Small intestine (tissue), 7 donors: Measurements from ENCODE around the gene KCNJ11. TPM values are rescaled to one million over a fixed set of nuclear protein-coding genes. Genes with fewer than 3 reads are reported as not detected.

Experiments used
- DNase-seq, 2 donors: peaks; one replicate each; pipeline versions ENCODE4 v3.0.0 to v3.0.0-alpha.2; 2013
- FAIRE-seq: peaks from 2 replicates; lab custom pipeline; 2012; peaks lifted over from hg19 to GRCh38; lab: Jason Lieb, UNC
- H3K27ac ChIP-seq, 3 donors: one replicate each; pipeline ENCODE4 v1.5.1; 2013; ENCODE audit warnings: low read length in 2 of 3, mild to moderate bottlenecking in 2 of 3, control low read depth in 1 of 3, inconsistent platforms in 1 of 3, low read depth in 1 of 3, moderate library complexity in 1 of 3
- H3K27me3 ChIP-seq, 3 donors: one replicate each; pipeline ENCODE4 v1.6.1; 2013; ENCODE audit warnings: low read length in 3 of 3, inconsistent platforms in 1 of 3; ENCODE audit not compliant: control insufficient read depth in 3 of 3, insufficient read depth in 3 of 3
- H3K36me3 ChIP-seq, 3 donors: one replicate each; pipeline ENCODE4 v1.6.1; 2013; ENCODE audit warnings: low read length in 3 of 3, inconsistent platforms in 1 of 3, low read depth in 1 of 3, mild to moderate bottlenecking in 1 of 3, moderate library complexity in 1 of 3; ENCODE audit not compliant: control insufficient read depth in 3 of 3, insufficient read depth in 2 of 3
- H3K4me1 ChIP-seq, 3 donors: one replicate each; pipeline ENCODE4 v1.6.1; 2013; ENCODE audit warnings: low read length in 2 of 3, inconsistent platforms in 1 of 3, low read depth in 1 of 3, mild to moderate bottlenecking in 1 of 3, moderate library complexity in 1 of 3; ENCODE audit not compliant: control insufficient read depth in 3 of 3, insufficient read depth in 2 of 3
- H3K4me3 ChIP-seq, 3 donors: one replicate each; pipeline ENCODE4 v1.5.1; 2013; ENCODE audit warnings: low read length in 3 of 3, control low read depth in 1 of 3, inconsistent platforms in 1 of 3, low read depth in 1 of 3, mild to moderate bottlenecking in 1 of 3, moderate library complexity in 1 of 3
- H3K9me3 ChIP-seq, 2 donors: one replicate each; pipeline ENCODE4 v1.6.1; 2013; ENCODE audit warnings: low read depth in 1 of 2, low read length in 1 of 2; ENCODE audit not compliant: control insufficient read depth in 2 of 2, insufficient read depth in 1 of 2
- WGBS, 3 donors: extraction: QIAGEN DNeasy Blood & Tissue Kit; methylation state at CpG; one replicate each; pipeline ENCODE4 v1.1.7; 2013; 5-methylcytosine and 5-hydroxymethylcytosine counted together
- polyA plus RNA-seq, 4 donors: library from polyadenylated mRNA; stranded (reverse) in 3 of 4; unstranded in 1 of 4; fragments of 200-250 nt in 3 of 4; fragments of 120-200 nt in 1 of 4; gene quantifications; one replicate each; pipeline versions ENCODE4 v1.2.1 to v1.2.3, GENCODE V29; 2013
- donor health status: healthy with polysubstance abuse.
- donor health status: control.
- donor health status: control.
- donor health status: Bipolar disorder and iron deficiency.
- donor health status: healthy.

Gene KCNJ11
- polyA plus RNA-seq, 4 donors: 1.9 to 3.7 TPM; not detected in 2

DNA sequence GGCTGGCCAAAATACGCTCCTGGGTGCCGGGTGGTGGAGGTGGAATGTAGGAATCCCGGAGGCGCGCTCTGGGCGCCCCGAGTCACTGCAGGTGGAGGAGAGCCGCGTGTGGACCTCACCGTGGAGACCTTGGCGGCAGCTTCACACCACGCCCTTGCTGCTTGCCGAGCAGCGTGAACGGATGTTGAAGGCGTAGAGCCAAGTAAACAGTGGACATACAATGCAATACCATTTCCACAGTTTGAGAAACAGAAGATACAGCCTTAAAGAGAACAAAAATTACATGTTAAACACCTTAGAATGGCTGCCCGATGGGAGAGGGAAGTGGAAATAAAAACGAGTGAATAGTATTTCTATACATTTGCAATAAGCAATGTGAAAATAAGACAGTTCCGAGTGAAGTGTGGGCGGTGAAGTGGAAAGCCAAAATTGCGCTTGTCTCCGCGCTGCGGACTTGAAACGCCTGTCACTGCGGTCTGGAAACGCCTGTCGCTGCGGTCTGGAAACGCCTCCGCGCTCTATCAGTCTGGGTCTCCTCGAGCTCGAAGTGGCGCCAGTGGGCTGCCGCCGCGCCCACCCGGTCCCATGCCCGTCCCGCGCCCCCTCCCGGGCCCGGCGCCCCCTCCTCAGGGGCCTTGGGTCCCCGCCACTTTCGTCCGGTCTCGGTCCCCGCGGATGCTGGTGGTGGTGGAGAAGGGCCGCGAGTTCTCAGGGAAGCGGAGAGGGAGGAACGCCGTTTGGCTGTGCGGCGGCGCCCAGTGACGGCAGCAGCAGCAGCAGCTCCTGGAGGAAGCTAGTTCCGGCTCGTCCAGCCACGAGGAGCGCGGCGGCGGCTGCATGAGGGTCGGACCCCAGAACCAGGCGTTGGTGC lies 35.3 kb downstream of the KCNJ11 start:
- no peak for FAIRE-seq

DNA sequence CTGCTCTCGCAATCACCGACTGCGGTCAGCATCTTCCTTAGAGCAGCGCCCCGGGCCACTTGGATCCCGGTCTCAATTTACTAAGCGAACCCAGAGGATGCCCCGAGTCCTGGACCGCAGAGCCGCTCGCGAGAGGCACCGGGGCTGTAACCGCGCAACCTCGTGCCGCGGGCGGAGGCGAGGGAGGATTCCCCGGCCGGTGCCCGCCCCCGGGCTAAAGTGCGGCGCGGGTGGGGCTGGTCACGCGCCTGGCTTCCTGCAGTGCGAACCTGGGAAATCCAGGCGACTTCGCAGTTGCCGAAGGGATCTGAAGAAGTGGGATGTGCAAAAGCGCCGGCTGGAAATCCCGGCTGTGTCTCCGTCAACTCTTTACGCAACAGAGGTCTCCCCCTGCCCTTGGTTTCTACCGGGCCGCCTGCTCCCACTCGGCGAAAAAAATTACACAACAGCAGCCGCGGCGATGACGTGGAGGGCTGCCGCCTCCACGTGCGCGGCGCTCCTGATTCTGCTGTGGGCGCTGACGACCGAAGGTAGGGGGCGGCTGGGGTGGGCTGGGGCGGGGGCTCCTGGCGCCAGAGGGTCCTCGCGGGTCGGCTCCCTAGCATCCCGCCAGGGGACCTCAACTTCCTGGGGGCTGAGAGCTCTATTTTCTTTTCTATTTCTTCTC lies 36.8 kb downstream of the KCNJ11 start, which contains the start of gene NCR3LG1:
Gene NCR3LG1, plus strand, starts transcription at position 291 of the 667 bp plus-strand sequence. Its CDS starts 170 bp downstream, at position 461.
- DNase-seq (peak; percentile 87 to 95), FAIRE-seq (no peak)
- peaks cover 0 to 4% (median under 1%) of the 10 kb centered on the region in 3 donors for H3K36me3 ChIP-seq
- peaks cover 0 to 14% (median 0%) of the 10 kb centered on the region in 3 donors for H3K27me3 ChIP-seq
- peaks cover 0 to 10% (median 0%) of the 10 kb centered on the region in 3 donors for H3K4me1 ChIP-seq
- H3K27ac ChIP-seq: peak within 1 kb of the TSS; percentile 82 to 91 (median 90)
- 0 to 1% (median 1%) methylated on average over 55 to 61 of the region's 61 CpGs for WGBS, 3 donors
- H3K4me3 ChIP-seq: peak within 1 kb of the TSS; percentile 17 to 77 (median 57)
- peaks cover 0 to 6% of the 10 kb centered on the region in 2 donors for H3K9me3 ChIP-seq

More for the DNA sequence above, 35.3 kb downstream of the KCNJ11 start:
- Histone ChIP-seq H3K36me3 (peaks cover 0 to 10% (median 9%) of the 10 kb centered on the region in 3 donors), H3K4me3 (peak overlapping the region; percentile 57 to 77 (median 65)), H3K9me3 (peaks cover 0 to 6% of the 10 kb centered on the region in 2 donors), H3K27ac (peak overlapping the region; percentile 85 to 91 (median 90)), H3K4me1 (peaks cover 0 to 10% (median 0%) of the 10 kb centered on the region in 3 donors), H3K27me3 (peaks cover 0 to 14% (median 0%) of the 10 kb centered on the region in 3 donors)
- WGBS, 3 donors: 0 to 1% (median 1%) methylated on average over 59 to 69 of the region's 69 CpGs
- peak; percentile 87 to 95 for DNase-seq

DNA sequence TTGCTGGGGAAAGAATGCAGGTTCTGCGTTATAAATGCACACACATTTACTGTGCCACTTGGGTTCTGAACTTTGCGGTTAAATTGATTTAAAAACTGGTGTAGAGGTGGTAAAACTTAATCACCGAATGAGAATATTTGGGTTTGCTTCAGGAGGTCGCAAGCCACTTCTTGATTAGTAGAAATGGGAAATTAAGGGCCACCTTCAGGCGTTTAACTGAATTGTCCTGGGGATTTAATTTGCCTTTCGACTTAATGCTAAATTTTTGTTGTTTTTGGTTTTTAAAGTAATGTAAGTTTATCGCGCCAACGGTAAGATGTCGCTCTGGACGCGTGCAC lies 37.3 kb downstream of the KCNJ11 start:
- Histone ChIP-seq H3K9me3 (peaks cover 0 to 6% of the 10 kb centered on the region in 2 donors), H3K36me3 (peaks cover 0 to 4% (median 0%) of the 10 kb centered on the region in 3 donors), H3K27ac (peak overlapping the region in 2 of 3 donors; percentile 3 to 86), H3K4me1 (peaks cover 0 to 10% (median 0%) of the 10 kb centered on the region in 3 donors), H3K4me3 (peak overlapping the region; percentile 17 to 77 (median 57)), H3K27me3 (peaks cover 0 to 14% (median 0%) of the 10 kb centered on the region in 3 donors)
- 16 to 18% (median 16%) methylated on average over 12 of the region's 12 CpGs for WGBS, 3 donors
- DNase-seq (no peak), FAIRE-seq (no peak)

DNA sequence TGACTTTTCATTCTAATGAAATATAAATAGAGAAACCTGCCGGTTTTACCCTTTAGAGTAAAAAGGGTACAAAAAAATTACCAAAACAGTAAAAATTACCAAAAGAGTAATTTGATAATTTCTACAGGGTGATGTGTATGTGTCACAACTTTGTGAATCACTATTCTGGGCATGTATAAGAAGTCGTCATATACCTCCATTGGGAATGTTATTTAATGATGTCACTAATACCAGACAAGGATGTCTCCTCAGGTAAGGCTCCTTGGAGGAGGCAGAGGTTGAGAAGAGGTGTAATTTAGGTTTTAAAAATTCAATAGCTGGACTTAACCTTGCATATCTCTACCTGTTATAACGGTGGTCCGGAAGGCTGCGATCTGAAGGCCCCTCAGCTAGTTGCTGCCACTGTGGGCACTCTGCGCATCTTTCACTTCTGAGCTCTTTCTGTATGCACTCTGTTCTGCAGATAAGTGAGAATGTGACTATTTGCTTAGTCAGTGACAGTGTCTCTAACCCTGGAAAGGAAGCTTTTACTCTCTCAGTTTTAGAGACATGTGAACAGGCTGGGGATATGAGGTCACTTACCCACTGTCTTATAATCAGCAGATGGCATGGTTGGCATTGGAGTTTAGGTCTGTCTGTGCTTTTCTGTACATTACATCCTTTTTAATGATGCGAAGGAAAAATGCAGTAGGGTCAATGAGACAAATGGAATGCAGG lies 37.8 kb downstream of the KCNJ11 start:
- FAIRE-seq (no peak), DNase-seq (no peak)
- WGBS, 3 donors: 89 to 93% (median 93%) methylated on average over 7 of the region's 7 CpGs
- no peak overlapping the region for H3K4me3 ChIP-seq
- no peak overlapping the region for H3K27ac ChIP-seq
- peaks cover 0 to 10% (median 0%) of the 10 kb centered on the region in 3 donors for H3K4me1 ChIP-seq
- peaks cover 0 to 2% of the 10 kb centered on the region in 2 donors for H3K9me3 ChIP-seq
- H3K27me3 ChIP-seq: peaks cover 0 to 14% (median 0%) of the 10 kb centered on the region in 3 donors
- H3K36me3 ChIP-seq: peaks cover 0 to under 1% (median 0%) of the 10 kb centered on the region in 3 donors

DNA sequence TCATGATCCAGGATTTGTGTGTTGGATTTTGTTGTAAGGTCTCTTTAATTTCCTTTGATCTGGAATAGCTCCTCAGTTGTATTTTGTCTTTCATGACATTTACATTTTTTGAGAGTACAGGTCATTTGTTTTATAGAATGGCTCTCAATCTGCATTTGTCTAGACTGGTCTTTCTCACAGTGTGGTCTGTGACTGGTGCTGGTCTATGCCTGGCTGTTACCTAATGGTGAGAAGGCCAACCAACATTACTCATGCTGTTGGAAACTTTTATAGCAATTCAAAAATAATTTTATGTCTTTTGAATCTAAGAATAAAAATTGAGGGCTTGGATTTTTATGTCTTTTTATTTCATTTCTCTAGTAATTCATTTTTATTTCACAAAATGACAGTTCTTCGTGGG lies 40.8 kb downstream of the KCNJ11 start:
- Histone ChIP-seq H3K36me3 (no peaks in the 10 kb centered on the region), H3K4me3 (no peak overlapping the region), H3K27me3 (peaks cover 0 to 12% (median 0%) of the 10 kb centered on the region in 3 donors), H3K4me1 (peaks cover 0 to 8% (median 0%) of the 10 kb centered on the region in 3 donors), H3K9me3 (no peaks in the 10 kb centered on the region), H3K27ac (no peak overlapping the region)
- no peak for FAIRE-seq
- DNase-seq: no peak
- 74 to 94% (median 75%) methylated on average over 1 of the region's 1 CpG for WGBS, 3 donors

DNA sequence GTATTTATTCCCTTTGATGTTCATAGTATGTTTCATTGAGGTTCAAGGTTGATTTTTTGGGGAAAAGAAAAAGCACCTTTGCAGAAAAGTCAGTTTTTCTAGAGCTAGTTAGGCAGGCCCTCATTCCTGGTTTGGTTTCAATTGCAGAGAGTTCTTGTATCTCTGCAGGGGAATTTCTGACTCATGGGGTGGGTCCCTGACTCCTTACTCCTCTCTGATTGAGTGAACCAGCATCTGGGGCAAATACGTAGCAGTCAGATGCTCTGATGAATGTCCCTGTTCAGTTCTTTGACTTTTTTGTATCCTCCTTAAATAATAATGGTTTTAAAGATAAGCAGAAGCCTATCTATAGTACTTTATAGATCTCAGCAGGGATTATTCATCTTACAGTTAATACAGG lies 44.6 kb downstream of the KCNJ11 start:
- H3K4me3 ChIP-seq: no peak overlapping the region
- no peak overlapping the region for H3K27ac ChIP-seq
- H3K4me1 ChIP-seq: no peaks in the 10 kb centered on the region
- DNase-seq (no peak), FAIRE-seq (no peak)
- no peaks in the 10 kb centered on the region for H3K9me3 ChIP-seq
- H3K27me3 ChIP-seq: no peaks in the 10 kb centered on the region
- no peaks in the 10 kb centered on the region for H3K36me3 ChIP-seq
- 88 to 89% (median 88%) methylated on average over 1 of the region's 1 CpG for WGBS, 3 donors

DNA sequence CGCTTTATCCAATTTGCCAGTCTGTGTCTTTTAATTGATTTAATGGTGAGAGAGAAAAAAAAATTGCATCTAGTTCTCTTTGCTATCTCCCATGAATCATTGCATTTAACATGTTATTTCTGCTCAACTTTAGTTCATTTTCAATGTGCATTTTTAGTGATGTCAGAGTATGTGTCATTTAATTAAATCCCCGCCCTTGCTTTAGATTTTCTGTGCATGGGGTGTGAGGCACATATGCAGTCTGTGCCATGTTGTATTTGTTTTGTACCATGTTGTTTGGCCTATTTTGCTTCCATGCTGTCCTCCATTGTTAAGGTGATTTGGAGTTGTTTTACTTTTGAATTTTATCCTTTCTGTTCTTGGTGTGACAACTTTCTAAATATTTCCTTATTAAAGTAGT lies 45.2 kb downstream of the KCNJ11 start:
- FAIRE-seq (no peak), DNase-seq (no peak)
- Histone ChIP-seq H3K27me3 (no peaks in the 10 kb centered on the region), H3K27ac (no peak overlapping the region), H3K36me3 (no peaks in the 10 kb centered on the region), H3K4me3 (no peak overlapping the region), H3K9me3 (no peaks in the 10 kb centered on the region), H3K4me1 (no peaks in the 10 kb centered on the region)
- 95 to 100% (median 99%) methylated on average over 2 of the region's 2 CpGs for WGBS, 3 donors
